Measurements from ENCODE around the gene ZFP36. TPM values are rescaled to one million over a fixed set of nuclear protein-coding genes. Genes with fewer than 3 reads are reported as not detected.

The ZFP36 gene
- total and polyA plus RNA-seq, 2 of the 8 experiments (the other 6 are each of a cell fraction or from before 2014, with no cell fraction given), result 4.0 to 10.9 TPM

DNA sequence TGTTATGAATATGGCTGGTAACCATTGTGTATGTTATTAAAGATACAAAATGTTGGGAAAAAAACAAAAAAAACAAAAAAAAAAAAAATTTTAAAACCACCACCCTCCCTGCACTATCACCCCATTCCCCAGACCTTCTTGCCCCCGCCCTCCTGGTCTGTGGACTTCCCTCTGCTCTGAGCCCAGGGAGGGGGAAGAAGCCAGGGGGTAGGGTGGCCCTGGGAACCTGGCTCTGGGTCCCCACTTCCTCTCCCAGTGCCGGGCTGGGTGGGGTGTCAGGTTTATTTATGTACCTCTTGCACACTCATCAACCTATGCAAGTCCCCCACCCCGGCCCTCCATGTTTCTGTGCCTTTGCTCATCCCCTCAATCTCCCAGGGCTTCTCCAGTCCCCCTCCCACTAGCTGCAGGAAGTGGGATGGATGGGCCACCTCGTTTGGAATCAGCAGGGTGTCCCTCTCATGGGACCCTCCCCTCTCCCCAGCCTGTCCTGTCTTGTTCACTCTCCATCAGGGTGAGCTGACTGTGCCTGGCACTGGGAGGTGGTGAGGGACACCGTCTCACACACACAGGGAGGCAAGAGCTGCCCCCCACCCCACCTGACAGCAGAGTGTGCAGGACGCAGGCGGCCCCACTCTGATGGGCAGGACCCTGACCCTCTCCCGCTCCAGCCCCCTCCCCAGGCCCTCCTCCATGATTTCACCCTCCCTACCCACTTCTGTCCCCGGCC, 21.6 kb upstream of the ZFP36 start:
- Histone ChIP-seq H2BK15ac (ENCODE audit: low read length) (no peak overlapping the region), H3K27me3 (replicated peaks in 1 of 4; ENCODE audit: control insufficient read depth in 3 of 4, extremely low read depth in 1 of 4, insufficient read depth in 3 of 4, low read length in 3 of 4) (no peaks in the 10 kb centered on the region), H3K23ac (ENCODE audit: insufficient read length) (no peak overlapping the region), H3K9ac (replicated peaks in 1 of 4; ENCODE audit: extremely low read depth in 1 of 4, low read depth in 3 of 4, low read length in 3 of 4) (no peak overlapping the region), H3K56ac (replicated peaks; ENCODE audit: insufficient read length, low read depth, low read length) (no peak overlapping the region), H3K79me2 (ENCODE audit: control insufficient read depth in 1 of 2, insufficient read depth in 2 of 2, low read length in 2 of 2) (peaks cover 0 to 5% of the 10 kb centered on the region in 2 experiments; a peak in 1 of 4 replicates), H3K79me1 (ENCODE audit: low read depth, low read length) (peaks cover 5% of the 10 kb centered on the region), H2AFZ (ENCODE audit: low read length) (no peak overlapping the region), H4K5ac (ENCODE audit: insufficient read length, low read depth, low read length) (no peak overlapping the region), H3K36me3 (ENCODE audit: control insufficient read depth in 2 of 4, insufficient read depth in 4 of 4, low read length in 3 of 4) (peaks cover 19 to 74% (median 42%) of the 10 kb centered on the region in 4 experiments; a peak in 7 of 8 replicates), H4K20me1 (replicated peaks in 1 of 2; ENCODE audit: control insufficient read depth in 1 of 2, insufficient read depth in 2 of 2, low read length in 2 of 2) (peaks cover 0 to 9% of the 10 kb centered on the region in 2 experiments), H3K27ac (ENCODE audit: low read depth, low read length) (no peak overlapping the region), H4K91ac (replicated peaks; ENCODE audit: insufficient read length, low read length) (no peak overlapping the region), H2AK5ac (ENCODE audit: low read depth, low read length) (no peak overlapping the region), H4K8ac (ENCODE audit: extremely low read depth, insufficient read depth, low read length) (no peak overlapping the region), H2BK20ac (ENCODE audit: low read length) (no peak overlapping the region), H3K4me2 (ENCODE audit: insufficient read depth in 1 of 2, low read depth in 2 of 2, low read length in 2 of 2) (no peak overlapping the region), H2BK5ac (ENCODE audit: low read depth, low read length) (no peak overlapping the region; the same call in 1 of the 2 replicates), H3K23me2 (ENCODE audit: low read depth, low read length) (no peaks in the 10 kb centered on the region; the same call in 1 of the 2 replicates), H2BK120ac (replicated peaks; ENCODE audit: low read depth, low read length) (no peak overlapping the region), H3K18ac (ENCODE audit: extremely low read depth, low read length) (no peak overlapping the region), H3K9me3 (ENCODE audit: insufficient read depth in 2 of 2, low read depth in 1 of 2, low read length in 1 of 2) (no peaks in the 10 kb centered on the region), H3K14ac (ENCODE audit: insufficient read length) (no peak overlapping the region), H3K4ac (replicated peaks; ENCODE audit: insufficient read length, low read depth, low read length) (no peak overlapping the region), H2BK12ac (ENCODE audit: low read depth, low read length) (0 out of 2 replicates have a peak overlapping the region, but pooled peaks have one; percentile 55), H3K4me1 (replicated peaks in 1 of 4; ENCODE audit: control insufficient read depth in 3 of 4, insufficient read depth in 4 of 4, low read length in 3 of 4) (peaks cover 0 to 8% (median 4%) of the 10 kb centered on the region in 4 experiments; a peak in 4 of 7 replicates), H3K4me3 (ENCODE audit: extremely low read depth in 1 of 4, insufficient read depth in 2 of 4, low read depth in 3 of 4, low read length in 4 of 4) (no peak overlapping the region)
- FAIRE-seq (no peak), DNase-seq (ENCODE audit: low read depth in 1 of 2, low spot score in 2 of 2) (no peak)
- no peak for TF ChIP-seq SRF (IDR thresholded peaks at IDR 0.05; ENCODE audit: low read depth, low read length)
- no peak for TF ChIP-seq KDM4A (IDR thresholded peaks at IDR 0.05; ENCODE audit: low read depth, low read length, severe bottlenecking)
- ChIA-PET POLR2A (ENCODE audit: partially characterized antibody) (interaction anchor here (0.7 to 3.9 kb wide), 13 partner anchors 9 to 74 kb away, joined by 3 to 12 read pairs (median 4); partner anchors contain the start of gene PLEKHG2), CTCF (ENCODE audit: partially characterized antibody) (interaction anchor here (1.2 kb wide), 2 partner anchors 9 to 26 kb away, joined by 3 read pairs; no protein-coding TSS in a partner anchor)
- WGBS, 2 experiments (ENCODE audit: extremely low coverage in 1 of 2, insufficient coverage in 1 of 2, insufficient read length in 1 of 2, insufficient replicate concordance in 2 of 2, low coverage in 1 of 2, low lambda C conversion rate in 2 of 2, missing lambda C conversion rate in 1 of 2), result 80% methylated on average over 7 of the region's 9 CpGs; no CpG with 5 or more reads in 1 of the 2 experiments

All from H1 (cell line).